Suppressor macrophage (primary cell): ENCODE data around the gene ARHGAP24.
"Not testable (repeated sequence)": the region's sequence is repeated elsewhere in the genome, so short reads cannot be mapped to it uniquely, and the experiment has no call there.

Experiments used
- DNase-seq, 4 experiments: peaks; one replicate each; pipeline ENCODE4 v3.0.0-alpha.2; 2020 to 2022

The ARHGAP24 gene

GRCh38 chr4:85518526-85518925 is 43.6 kb downstream of the ARHGAP24 start:
- not testable (repeated sequence) for DNase-seq

GRCh38 chr4:85520765-85521749 is 46.1 kb downstream of the ARHGAP24 start:
- no peak for DNase-seq

- no peak for DNase-seq
Measured at GRCh38 chr4:85522277-85522676, 47.3 kb downstream of the ARHGAP24 start.

GRCh38 chr4:85522836-85523235 is 47.9 kb downstream of the ARHGAP24 start:
- no peak for DNase-seq

GRCh38 chr4:85527815-85528214 is 52.9 kb downstream of the ARHGAP24 start:
- no peak for DNase-seq

DNA sequence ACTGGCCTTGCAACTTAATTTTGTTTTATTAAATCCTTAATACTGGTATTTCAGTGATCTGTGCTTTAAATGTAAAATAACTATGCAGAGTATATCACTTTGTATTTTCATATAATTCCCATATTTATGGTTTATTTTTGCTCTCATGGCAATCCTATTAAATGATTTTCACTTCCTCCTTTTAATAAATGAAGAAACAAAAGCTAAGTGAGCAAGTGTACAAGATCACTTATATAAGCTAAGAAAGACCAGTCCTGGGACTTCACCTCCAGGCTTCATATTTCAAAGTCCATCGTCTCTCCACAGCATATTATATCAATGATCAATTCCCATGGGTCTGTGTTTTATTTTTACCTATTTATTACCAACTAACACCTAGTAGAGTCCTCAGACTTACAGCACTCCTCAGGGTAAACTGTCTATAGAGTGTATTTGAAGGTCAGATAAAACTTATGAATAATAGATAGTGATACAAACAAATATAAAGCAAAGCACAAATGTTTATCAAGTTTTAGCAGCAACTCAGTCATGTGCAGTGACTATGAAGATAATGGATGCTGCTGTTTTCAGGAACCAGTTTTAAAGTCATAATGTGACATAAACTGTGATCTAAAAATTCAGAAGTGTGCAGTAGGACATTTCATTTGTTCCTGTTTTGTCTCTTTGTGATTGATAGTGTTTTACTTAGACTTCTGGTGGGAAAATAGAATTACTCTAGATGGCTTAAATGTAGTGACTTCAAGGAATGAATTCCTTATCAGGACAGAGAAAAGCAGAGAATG is 56.8 kb downstream of the ARHGAP24 start:
- DNase-seq, result peak in 3 of 4 experiments; percentile 1 to 57 (median 42)

GRCh38 chr4:85534120-85534519 is 59.2 kb downstream of the ARHGAP24 start:
- no peak for DNase-seq

- no peak for DNase-seq
Measured at GRCh38 chr4:85543832-85544231, 68.9 kb downstream of the ARHGAP24 start.

- no peak for DNase-seq
Measured at GRCh38 chr4:85544751-85545150, 69.8 kb downstream of the ARHGAP24 start.

GRCh38 chr4:85548116-85548515 is 73.2 kb downstream of the ARHGAP24 start:
- DNase-seq, result peak in 2 of 4 experiments; percentile 23 to 38

DNA sequence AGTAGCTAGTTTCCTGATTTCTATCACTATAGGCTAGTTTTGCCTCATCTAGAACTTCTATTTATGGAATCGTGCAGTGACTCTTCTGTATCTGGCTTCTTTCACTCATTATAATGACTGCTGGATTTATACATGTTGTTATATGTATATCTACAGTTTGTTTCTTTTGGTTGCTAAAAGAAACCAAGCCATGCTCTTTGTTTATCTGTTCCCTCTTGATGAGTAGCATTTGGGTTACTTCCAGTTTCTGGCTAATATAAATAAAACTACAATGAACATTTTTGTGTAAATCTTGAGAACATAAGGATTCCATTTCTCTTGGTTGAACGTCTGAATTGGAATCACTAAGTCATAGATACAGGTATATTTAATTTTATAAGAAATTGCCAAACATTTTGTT is 73.9 kb downstream of the ARHGAP24 start:
- DNase-seq, result no peak

DNA sequence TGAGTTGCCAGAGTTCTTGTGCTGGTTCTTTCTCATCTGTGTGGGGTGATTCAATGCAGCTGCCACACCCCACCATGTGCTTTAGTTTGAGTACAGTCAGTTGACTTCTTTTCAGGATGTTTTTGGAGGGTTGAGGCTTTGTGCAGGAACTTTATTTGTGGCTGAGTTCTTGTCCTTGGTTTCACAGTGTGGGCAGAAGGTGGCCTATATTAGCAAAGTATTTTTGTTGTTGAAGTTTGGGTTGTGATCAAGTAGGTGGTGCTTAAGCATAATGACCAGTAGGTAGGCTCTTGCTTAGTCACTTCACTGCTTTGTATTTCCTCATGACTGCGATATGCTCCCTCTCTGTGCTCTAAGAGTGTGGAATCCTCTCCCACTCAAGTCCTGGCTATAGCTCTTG is 80.3 kb downstream of the ARHGAP24 start:
- peak; percentile 11 to 40 (median 36) for DNase-seq

GRCh38 chr4:85556283-85556682 is 81.3 kb downstream of the ARHGAP24 start:
- DNase-seq, result peak in 1 of 4 experiments; percentile 1

GRCh38 chr4:85557016-85557901 is 82.3 kb downstream of the ARHGAP24 start:
- DNase-seq, result peak in 3 of 4 experiments; percentile 6 to 36 (median 32)

DNA sequence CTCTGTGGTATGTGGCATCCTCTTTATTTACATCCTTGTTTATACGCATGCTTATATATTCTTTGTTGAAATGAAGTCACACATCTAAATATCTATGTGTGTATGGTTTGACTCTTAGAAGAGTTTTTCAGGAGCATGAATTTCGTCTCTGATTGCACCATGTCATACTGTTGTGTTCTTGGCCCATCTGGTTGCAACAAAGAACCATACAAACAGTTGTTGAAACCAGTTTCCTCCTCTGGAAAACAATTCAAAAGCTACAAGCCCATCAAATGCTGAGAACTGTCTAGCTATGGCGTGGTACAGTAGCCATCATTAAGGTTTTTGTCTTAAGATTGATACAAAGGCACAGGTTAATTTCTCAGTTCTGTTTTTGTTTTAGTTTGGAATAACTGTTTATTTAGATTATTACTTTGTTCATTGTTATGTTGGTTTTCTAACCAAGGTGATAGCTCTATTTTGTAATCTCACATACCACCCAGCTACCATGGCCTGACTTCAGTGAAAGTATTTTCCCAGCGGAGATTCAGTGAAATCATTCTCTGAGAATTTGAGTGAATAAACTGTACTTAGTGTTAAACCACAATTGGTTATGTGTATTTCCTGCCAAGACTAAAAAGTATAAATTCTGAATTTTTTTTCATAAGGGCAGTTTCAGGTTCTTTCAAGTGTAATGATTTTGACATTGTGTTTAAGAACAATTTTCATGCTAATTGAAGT is 91.0 kb downstream of the ARHGAP24 start:
- DNase-seq, result no peak

DNA sequence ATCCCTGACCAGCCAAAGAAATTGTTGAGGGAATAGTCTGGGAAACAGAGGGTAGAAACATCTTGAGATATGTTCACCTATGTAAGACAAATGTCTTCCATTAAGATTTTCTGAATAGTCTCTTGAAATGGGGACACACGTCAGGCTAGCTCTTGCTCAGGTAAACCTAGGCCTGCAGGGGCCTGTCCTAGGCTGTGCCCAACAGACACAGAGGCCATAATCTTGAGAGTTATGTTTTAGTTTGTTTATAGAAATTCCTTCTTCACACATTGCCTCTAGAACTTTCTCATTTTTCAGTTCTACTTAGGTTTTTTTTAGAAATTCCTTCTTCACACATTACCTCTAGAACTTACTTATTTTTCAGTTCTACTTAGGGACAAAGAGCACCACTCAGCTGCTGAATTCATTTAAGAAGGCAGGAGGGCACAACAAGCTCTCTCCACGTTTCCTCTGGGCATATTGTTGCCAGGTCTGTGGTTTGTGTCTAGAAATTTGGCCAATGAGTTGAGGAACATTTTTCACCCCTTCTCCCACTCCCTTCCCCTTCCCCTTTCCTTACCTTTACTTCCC is 94.9 kb downstream of the ARHGAP24 start:
- DNase-seq, result no peak

- DNase-seq, result no peak
Measured at GRCh38 chr4:85570388-85570787, 95.4 kb downstream of the ARHGAP24 start.

DNA sequence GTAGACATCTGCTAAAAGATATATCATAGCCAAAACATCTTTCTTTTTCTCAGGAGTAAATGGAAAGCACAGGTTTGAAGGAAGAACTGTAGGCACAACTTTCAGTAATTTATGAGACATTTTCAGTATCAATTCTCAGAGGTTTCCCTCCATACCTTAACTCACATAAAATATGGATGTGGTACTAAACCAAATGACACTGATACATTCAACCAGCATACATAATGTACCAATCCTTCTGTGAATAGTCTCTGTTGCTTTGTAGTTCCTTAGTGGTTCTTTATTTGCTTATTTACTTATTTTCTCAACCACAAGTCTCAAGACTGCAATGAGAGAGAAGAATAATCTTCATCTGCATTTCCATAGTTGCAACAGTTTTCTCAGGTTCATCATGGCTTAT is 96.1 kb downstream of the ARHGAP24 start:
- DNase-seq, result no peak

DNA sequence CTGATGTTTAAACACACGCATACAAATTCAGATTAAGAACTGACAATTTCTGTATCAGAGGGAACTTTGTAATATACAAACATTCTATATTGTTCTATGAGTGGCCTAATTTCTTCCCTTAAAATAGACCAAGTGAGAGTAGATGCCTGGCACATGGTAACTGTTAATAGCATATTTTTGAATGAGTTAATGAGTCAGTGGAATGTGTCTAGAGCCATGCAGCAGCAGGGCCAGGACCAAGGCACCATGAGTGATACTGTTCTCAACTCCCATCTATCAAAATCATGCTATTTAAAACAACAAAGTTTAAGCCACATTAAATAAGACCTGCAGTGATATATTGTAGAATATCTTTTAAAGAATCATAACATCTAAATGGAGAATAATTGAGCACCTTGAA is 98.3 kb downstream of the ARHGAP24 start:
- no peak for DNase-seq

GRCh38 chr4:85577307-85577706 is 102.4 kb downstream of the ARHGAP24 start:
- DNase-seq, result no peak

DNA sequence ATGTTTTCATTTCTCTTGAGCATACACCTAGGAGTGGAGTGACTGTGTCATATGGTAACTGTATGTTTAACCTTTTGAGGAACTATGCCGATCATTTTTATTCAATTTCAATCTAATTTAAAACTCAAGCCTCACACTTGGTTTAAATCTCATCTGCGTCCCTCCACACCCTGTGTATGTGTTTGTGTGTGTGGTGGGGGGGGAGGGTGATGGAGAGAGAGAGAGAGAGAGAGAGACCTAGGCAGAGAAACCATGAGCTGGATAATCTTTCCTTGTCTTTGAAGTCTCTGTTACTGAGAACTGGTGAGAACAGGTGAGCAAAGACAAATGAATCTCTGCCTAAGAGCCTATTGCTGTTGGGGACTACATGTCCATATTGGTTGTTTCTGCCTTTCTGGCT is 105.0 kb downstream of the ARHGAP24 start:
- no peak for DNase-seq
